ENCODE data around the gene ITGA11. TPM values are rescaled to one million over a fixed set of nuclear protein-coding genes. Genes with fewer than 3 reads are reported as not detected.
"Not testable (repeated sequence)": the region's sequence is repeated elsewhere in the genome, so short reads cannot be mapped to it uniquely, and the experiment has no call there.

ITGA11 gene
- polyA plus RNA-seq, 3 donors, result 3.1 to 4.4 (median 3.4) TPM

DNA sequence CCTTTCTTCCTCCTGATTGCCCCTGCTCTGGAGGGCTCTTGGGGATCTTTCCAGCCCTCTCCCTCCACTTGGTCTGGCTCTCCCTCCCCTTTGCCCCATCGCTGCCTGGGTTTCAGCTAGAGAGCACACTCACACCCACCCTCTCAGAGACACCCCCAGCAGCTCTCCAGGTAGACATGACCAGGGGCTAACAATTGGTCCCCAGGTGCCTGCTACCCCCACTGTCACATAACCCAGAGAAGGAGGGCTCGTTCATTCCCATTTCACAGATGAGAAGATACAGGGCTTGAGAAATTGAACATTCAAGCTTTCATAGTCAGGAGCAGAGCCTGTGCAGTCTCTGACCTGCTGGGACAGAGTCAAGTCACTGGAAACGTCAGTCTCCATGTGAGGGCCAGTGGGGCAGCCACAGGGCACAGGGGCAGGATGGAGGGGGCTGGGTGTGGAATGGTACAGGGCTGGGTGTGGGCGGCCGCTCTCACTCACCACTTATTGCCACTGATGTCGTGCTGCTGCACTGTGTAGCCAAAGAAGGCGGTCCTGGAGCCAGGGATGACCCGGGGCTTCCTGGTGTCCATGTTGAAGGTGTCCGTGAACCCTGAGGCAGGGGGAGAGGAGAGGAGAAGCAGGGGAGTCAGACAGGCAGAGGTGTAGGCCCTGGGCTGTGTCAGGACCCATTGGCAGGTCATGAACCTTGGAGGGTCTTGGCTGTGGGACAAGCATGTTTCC lies 29.4 kb downstream of the ITGA11 start:
- no peak for DNase-seq (ENCODE audit: extremely low read depth in 1 of 11, low read depth in 9 of 11, low spot score in 4 of 11)

- no peak for DNase-seq (ENCODE audit: extremely low read depth in 1 of 11, low read depth in 9 of 11, low spot score in 4 of 11)
These were observed 30.2 kb downstream of the ITGA11 start for GRCh38 chr15:68401496-68402431.

DNA sequence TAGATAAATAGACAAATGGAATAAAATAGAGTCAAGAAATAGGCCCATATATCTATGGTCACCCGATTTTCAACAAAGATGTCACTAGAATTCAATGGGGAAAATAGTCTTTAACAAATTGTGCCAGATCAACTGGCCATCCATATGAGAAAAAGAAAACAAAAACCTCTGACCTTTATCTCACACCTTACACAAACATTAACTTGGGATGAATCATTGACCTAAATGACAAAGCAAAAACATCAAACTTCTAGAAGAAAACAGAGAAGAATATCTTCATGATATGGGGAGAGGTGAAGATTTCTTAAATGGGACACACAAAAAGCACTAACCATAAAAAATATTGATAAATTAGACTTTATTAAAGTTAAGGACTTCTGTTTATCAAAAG lies 31.9 kb downstream of the ITGA11 start:
- no peak for DNase-seq (ENCODE audit: extremely low read depth in 1 of 11, low read depth in 9 of 11, low spot score in 4 of 11)

GRCh38 chr15:68399096-68400065 lies 32.6 kb downstream of the ITGA11 start:
- DNase-seq (ENCODE audit: extremely low read depth in 1 of 11, low read depth in 9 of 11, low spot score in 4 of 11), result no peak

- not testable (repeated sequence) for DNase-seq (ENCODE audit: extremely low read depth in 1 of 11, low read depth in 9 of 11, low spot score in 4 of 11)
These were observed 34.0 kb downstream of the ITGA11 start for GRCh38 chr15:68397999-68398398.

DNA sequence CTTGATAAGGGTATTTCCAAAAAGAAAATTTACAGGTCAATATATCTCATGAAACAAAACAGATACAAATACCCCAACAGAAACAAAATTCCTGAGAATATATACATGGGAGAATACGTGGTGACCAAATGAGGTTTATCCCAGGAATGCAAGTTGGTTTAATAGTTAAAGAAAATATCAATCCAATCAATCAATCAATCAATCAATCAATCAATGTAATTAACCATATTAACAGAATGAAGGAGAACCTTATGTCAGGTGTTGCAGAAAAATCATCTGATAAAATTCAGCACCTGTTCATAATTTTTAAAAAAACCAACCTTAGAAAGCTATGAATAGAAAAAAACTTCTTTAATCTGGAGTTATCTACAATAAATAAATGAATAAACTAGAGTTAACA lies 35.9 kb downstream of the ITGA11 start:
- no peak for DNase-seq (ENCODE audit: extremely low read depth in 1 of 11, low read depth in 9 of 11, low spot score in 4 of 11)

DNA sequence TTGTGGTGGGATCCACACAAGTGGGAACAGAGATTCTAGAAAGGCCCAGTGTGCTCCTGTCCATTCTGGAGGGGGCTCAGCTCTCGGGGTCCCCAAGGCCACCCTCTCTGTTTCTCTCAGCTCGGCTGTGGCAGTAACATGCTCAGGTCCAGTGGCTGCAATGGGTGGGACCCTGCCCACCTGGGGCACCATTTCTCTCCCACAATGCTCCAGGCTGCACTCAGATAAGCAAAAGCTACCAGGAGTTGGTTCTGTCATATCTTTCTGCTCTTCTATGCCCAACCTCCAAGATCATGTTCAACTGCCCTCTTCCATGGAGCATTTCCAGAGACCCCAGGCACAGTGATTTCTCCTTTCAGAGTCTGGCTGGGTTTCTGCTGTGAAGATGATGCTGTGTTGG lies 40.8 kb downstream of the ITGA11 start:
- no peak for DNase-seq (ENCODE audit: extremely low read depth in 1 of 11, low read depth in 9 of 11, low spot score in 4 of 11)

DNA sequence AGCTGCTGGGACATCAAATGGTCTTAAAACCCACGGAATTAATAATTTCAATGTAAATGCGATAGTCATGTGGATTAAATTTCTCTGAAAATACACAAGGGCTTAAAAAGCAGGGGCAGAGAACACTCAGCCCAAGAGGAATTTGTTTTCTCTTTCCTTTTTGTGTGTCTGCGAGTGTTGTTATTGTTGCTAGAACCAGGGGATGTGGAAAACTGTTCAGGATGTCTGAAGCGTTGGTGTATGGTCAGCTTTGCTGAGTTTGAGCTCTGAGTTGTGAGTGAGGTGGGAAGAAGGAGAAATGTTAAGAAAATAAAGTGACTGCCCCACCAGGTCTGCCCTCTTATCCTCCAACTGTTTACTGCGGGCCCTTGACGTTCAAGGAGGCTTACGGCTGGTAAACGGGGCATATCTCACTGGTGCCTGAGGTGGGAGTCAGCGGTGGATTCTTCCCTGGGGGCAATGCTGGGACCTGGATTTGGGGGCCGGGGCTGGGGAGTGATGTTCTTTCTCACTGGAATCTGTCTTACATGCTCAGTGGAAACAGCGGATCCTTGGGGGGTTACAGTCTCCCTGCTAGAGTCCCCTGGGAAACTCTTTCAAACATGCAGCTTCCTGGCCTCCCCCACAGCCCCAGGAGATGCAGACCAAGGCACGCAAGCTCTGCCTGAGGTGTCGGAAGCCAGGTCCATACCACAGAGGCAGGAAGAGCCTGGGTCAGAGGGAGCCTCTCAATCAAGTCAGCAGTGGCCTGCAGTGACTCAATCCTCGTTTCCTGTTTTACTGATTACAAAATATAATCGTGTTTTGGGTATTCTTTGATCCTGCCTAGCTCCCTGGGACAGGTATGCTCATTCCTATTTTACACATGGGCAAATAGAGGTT lies 41.8 kb downstream of the ITGA11 start:
- DNase-seq (ENCODE audit: extremely low read depth in 1 of 11, low read depth in 9 of 11, low spot score in 4 of 11), result no peak

GRCh38 chr15:68389041-68389930 lies 42.7 kb downstream of the ITGA11 start:
- DNase-seq (ENCODE audit: extremely low read depth in 1 of 11, low read depth in 9 of 11, low spot score in 4 of 11), result no peak

DNA sequence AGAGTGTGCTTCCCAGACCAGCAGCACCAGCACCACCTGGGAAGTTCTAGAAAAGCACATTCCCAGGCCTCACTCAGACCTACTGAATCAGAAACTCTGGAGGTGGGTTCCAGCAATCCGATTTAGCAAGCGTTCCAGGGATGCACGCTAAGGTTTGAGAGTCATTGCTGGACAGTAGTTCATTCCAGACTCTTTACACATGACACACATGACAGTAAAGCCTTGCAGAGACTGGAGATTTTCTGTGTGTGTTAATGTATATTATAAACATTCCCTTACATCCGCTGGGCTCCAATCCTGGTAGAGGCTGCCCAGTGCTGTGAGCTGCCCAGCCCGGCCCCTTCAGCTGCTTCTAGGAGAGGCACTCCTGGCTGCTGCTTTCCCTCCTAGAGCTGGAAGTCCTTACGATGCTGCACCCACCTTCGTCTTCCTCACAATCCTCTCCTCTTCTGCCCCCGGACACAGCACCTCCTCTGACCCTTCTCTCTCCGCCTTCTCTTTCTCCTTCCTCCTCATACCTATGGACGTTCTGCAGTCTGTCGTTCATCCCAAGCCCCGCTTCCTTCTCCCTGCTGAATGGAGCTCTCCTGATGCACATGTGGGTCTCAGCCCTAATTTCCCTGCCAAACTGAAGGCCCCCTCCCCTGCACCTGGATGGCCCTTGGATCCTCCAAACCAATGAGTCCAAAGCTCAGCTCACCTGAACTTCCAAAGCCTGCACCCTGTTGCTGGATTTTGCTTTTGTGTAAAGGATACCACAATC lies 44.4 kb downstream of the ITGA11 start:
- no peak for DNase-seq (ENCODE audit: extremely low read depth in 1 of 11, low read depth in 9 of 11, low spot score in 4 of 11)

- no peak for DNase-seq (ENCODE audit: extremely low read depth in 1 of 11, low read depth in 9 of 11, low spot score in 4 of 11)
These were observed 45.2 kb downstream of the ITGA11 start for GRCh38 chr15:68386587-68387288.

DNA sequence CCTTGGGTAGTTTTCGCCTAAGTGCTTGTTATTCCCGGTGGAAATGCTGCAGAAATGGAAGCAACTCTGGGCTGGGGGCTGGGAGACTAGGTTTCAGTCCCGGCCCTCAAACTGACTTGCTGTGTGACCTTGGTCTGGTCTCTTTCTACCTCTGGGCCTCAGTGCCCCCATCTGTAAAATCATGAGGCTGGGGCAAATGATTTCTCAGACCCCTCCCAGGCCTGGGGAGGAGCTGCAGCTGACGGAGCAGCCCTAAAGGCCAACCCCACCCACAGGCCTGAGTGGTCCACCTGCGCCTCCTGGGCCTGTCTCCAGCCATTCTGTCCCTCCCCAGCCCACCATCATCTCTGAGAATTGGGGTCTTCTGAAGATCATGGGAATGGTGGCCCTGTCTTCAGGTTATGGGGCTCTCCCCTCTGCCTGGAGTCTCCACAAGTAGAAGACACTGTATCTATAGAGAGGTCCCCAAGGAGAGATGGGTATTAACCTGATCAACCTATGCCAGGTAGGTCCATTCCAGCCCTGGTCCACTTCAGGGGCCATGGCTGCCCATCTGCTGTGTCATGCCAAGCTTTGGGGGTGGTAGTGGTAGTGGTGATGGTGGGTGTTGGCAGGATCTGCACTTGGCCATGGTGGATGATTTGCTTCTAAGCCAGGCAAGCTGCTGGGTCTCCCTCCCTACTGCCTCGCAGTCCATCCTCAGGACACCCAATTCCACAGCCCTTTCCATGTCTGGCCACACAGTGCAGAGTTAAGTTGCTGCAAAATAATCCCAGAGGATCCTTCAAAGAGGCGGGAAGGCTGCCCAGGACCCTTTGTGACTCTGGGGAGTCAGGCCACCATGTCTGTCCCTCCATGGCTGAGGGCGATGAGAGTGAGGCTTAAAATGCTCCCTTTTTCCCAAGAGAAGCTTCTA lies 46.0 kb downstream of the ITGA11 start:
- no peak for DNase-seq (ENCODE audit: extremely low read depth in 1 of 11, low read depth in 9 of 11, low spot score in 4 of 11)

- DNase-seq (ENCODE audit: extremely low read depth in 1 of 11, low read depth in 9 of 11, low spot score in 4 of 11), result no peak
These were observed 46.8 kb downstream of the ITGA11 start for GRCh38 chr15:68385240-68385561.

- DNase-seq (ENCODE audit: extremely low read depth in 1 of 11, low read depth in 9 of 11, low spot score in 4 of 11), result no peak
These were observed 47.3 kb downstream of the ITGA11 start for GRCh38 chr15:68384451-68385239.
